IMR-90 (cell line): Measurements from ENCODE around the gene WNT9B. TPM values are rescaled to one million over a fixed set of nuclear protein-coding genes. Genes with fewer than 3 reads are reported as not detected.

ENCODE experiments used
- ATAC-seq: fragments of 200-7000 bp; cut with Tn5 transposase; 2 replicates; pipeline ENCODE4 v1.9.1; 2020; ENCODE audit warnings: low read depth, mild to moderate bottlenecking, moderate library complexity
- BruUV-seq: library from RNA; stranded (reverse); fragments of 400-500 nt; replicated peaks from 2 replicates; lab custom pipeline; 2021; lab: Mats Ljungman, UMichigan
- CTCF ChIA-PET: fragments of 300-600 bp; formaldehyde crosslinking; extraction: SDS; loops from one replicate; lab custom pipeline; 2021; ENCODE audit warnings: antibody characterized with exemption; lab: Yijun Ruan, JAX
- POLR2A ChIA-PET: fragments of 300-600 bp; sonication (Branson Sonifier 250); formaldehyde crosslinking; loops from one replicate; lab custom pipeline; 2022; ENCODE audit warnings: antibody characterized with exemption; ENCODE audit not compliant: unreplicated experiment; lab: Charles Lee
- DNase-seq: peaks from one replicate; pipeline ENCODE4 v3.0.0; 2013
- H2AFZ ChIP-seq: replicated peaks from 2 replicates; pipeline ENCODE3; 2013; ENCODE audit warnings: low read length, mild to moderate bottlenecking; ENCODE audit not compliant: poor library complexity
- H2AK5ac ChIP-seq: 2 replicates; pipeline ENCODE4 v1.6.1; 2013; ENCODE audit warnings: low read depth, low read length, inconsistent platforms
- H2AK9ac ChIP-seq: replicated peaks from 2 replicates; pipeline ENCODE3; 2013; ENCODE audit warnings: mild to moderate bottlenecking, low read depth, low read length, moderate library complexity; ENCODE audit not compliant: poor library complexity
- H2BK120ac ChIP-seq: 2 replicates; pipeline ENCODE4 v1.6.1; 2013; ENCODE audit warnings: low read depth, low read length, inconsistent platforms
- H2BK15ac ChIP-seq: 3 replicates; pipeline ENCODE4 v1.6.1; 2013; ENCODE audit warnings: low read depth, low read length, inconsistent platforms
- H2BK20ac ChIP-seq: 2 replicates; pipeline ENCODE4 v1.6.1; 2013; ENCODE audit warnings: low read depth, mild to moderate bottlenecking, inconsistent platforms, low read length, moderate library complexity
- H2BK5ac ChIP-seq: 2 replicates; pipeline ENCODE4 v1.6.1; 2013; ENCODE audit warnings: mild to moderate bottlenecking, low read depth, low read length, inconsistent platforms; ENCODE audit not compliant: poor library complexity, severe bottlenecking
- H3K14ac ChIP-seq: replicated peaks from 2 replicates; pipeline ENCODE4 v1.6.1; 2013; ENCODE audit warnings: low read depth, low read length, inconsistent platforms
- H3K18ac ChIP-seq: 2 replicates; pipeline ENCODE4 v1.6.1; 2013; ENCODE audit warnings: low read depth, low read length, control low read depth
- H3K23ac ChIP-seq: 2 replicates; pipeline ENCODE4 v1.6.1; 2013; ENCODE audit warnings: low read depth, low read length, inconsistent platforms
- H3K27ac ChIP-seq: 2 replicates; pipeline ENCODE4 v1.5.1; 2013; ENCODE audit warnings: mild to moderate bottlenecking, control low read depth, low read length; ENCODE audit not compliant: insufficient read depth
- H3K27me3 ChIP-seq: 2 replicates; pipeline ENCODE4 v1.6.1; 2013; ENCODE audit warnings: low read length; ENCODE audit not compliant: control insufficient read depth, insufficient read depth
- H3K36me3 ChIP-seq: 2 replicates; pipeline ENCODE4 v1.6.1; 2013; ENCODE audit warnings: low read length, mixed read lengths; ENCODE audit not compliant: control insufficient read depth, insufficient read depth
- H3K4ac ChIP-seq: 2 replicates; pipeline ENCODE4 v1.6.1; 2013; ENCODE audit warnings: low read depth, low read length, inconsistent platforms
- H3K4me1 ChIP-seq: 2 replicates; pipeline ENCODE4 v1.6.1; 2013; ENCODE audit warnings: low read length, mixed read lengths; ENCODE audit not compliant: control insufficient read depth, insufficient read depth
- H3K4me2 ChIP-seq: 2 replicates; pipeline ENCODE4 v1.6.1; 2013; ENCODE audit warnings: low read depth, mild to moderate bottlenecking, control low read depth, low read length, moderate library complexity
- H3K4me3 ChIP-seq: 2 replicates; pipeline ENCODE4 v1.5.1; 2013; ENCODE audit warnings: low read depth, mild to moderate bottlenecking, control low read depth, low read length, moderate library complexity; ENCODE audit not compliant: insufficient read depth
- H3K56ac ChIP-seq: 2 replicates; pipeline ENCODE4 v1.6.1; 2013; ENCODE audit warnings: low read length, inconsistent platforms; ENCODE audit not compliant: insufficient read depth; ENCODE audit errors: extremely low read depth
- H3K79me1 ChIP-seq, 2 experiments: 2 replicates each; pipeline ENCODE4 v1.6.1; 2013; ENCODE audit warnings: low read length in 2 of 2, inconsistent platforms in 1 of 2, low read depth in 1 of 2
- H3K9ac ChIP-seq: 2 replicates; pipeline ENCODE4 v1.6.1; 2013; ENCODE audit warnings: low read depth, low read length, control low read depth
- H3K9me1 ChIP-seq: 2 replicates; pipeline ENCODE4 v1.6.1; 2013; ENCODE audit warnings: low read length, inconsistent platforms; ENCODE audit not compliant: insufficient read depth
- H3K9me3 ChIP-seq: 2 replicates; pipeline ENCODE4 v1.6.1; 2013; ENCODE audit warnings: low read length; ENCODE audit not compliant: control insufficient read depth, insufficient read depth
- H4K20me1 ChIP-seq: 2 replicates; pipeline ENCODE4 v1.6.1; 2013; ENCODE audit warnings: low read length, inconsistent platforms; ENCODE audit not compliant: insufficient read depth
- H4K5ac ChIP-seq: 2 replicates; pipeline ENCODE4 v1.6.1; 2013; ENCODE audit warnings: mild to moderate bottlenecking, low read depth, low read length, control low read depth
- H4K8ac ChIP-seq, 2 experiments: 2 replicates each; pipeline ENCODE4 v1.6.1; 2013; ENCODE audit warnings: low read depth in 2 of 2, low read length in 2 of 2, control low read depth in 1 of 2, inconsistent platforms in 1 of 2
- H4K91ac ChIP-seq: 2 replicates; pipeline ENCODE4 v1.6.1; 2013; ENCODE audit warnings: low read depth, low read length, inconsistent platforms; ENCODE audit not compliant: insufficient read depth
- BHLHE40 ChIP-seq: fragments of 150-350 bp; IDR thresholded peaks from 2 replicates; pipeline ENCODE4 v1.6.1; 2016; ENCODE audit warnings: mild to moderate bottlenecking, low read depth, low read length
- CEBPB ChIP-seq: IDR thresholded peaks from 2 replicates; pipeline ENCODE4 v1.6.1; 2012; ENCODE audit warnings: low read depth, low read length, improper control_type of control experiment
- CHD1 ChIP-seq: IDR thresholded peaks from 2 replicates; pipeline ENCODE4 v1.6.1; 2012; ENCODE audit warnings: low read depth, low read length, improper control_type of control experiment
- MAZ ChIP-seq: IDR thresholded peaks from 2 replicates; pipeline ENCODE4 v1.6.1; 2012; ENCODE audit warnings: low read depth, mild to moderate bottlenecking, low read length, improper control_type of control experiment, moderate library complexity, borderline replicate concordance
- MXI1 ChIP-seq: IDR thresholded peaks from 2 replicates; pipeline ENCODE4 v1.6.1; 2012; ENCODE audit warnings: low read depth, mild to moderate bottlenecking, low read length, moderate library complexity, borderline replicate concordance
- NFE2L2 ChIP-seq: fragments of 150-350 bp; IDR thresholded peaks from 2 replicates; pipeline ENCODE4 v1.6.1; 2016; ENCODE audit warnings: low read depth, mild to moderate bottlenecking, low read length
- POLR2A ChIP-seq: IDR thresholded peaks from 2 replicates; pipeline ENCODE4 v1.6.1; 2012; ENCODE audit warnings: mild to moderate bottlenecking, low read depth, low read length
- RAD21 ChIP-seq: IDR thresholded peaks from 2 replicates; pipeline ENCODE4 v1.6.1; 2012; ENCODE audit warnings: low read length, improper control_type of control experiment
- RCOR1 ChIP-seq: IDR thresholded peaks from 2 replicates; pipeline ENCODE4 v1.6.1; 2012; ENCODE audit warnings: mild to moderate bottlenecking, low read length, improper control_type of control experiment; ENCODE audit not compliant: insufficient replicate concordance
- SMC3 ChIP-seq: fragments of 150-350 bp; IDR thresholded peaks from 2 replicates; pipeline ENCODE4 v1.6.1; 2016; ENCODE audit warnings: low read depth, mild to moderate bottlenecking, antibody characterized with exemption, low read length, moderate library complexity
- WGBS, 2 experiments: methylation state at CpG; one replicate each; pipeline versions ENCODE4 v1.1.5 to v1.1.7; 2013; ENCODE audit warnings: missing lambda C conversion rate in 2 of 2; ENCODE audit not compliant: insufficient read length in 1 of 2; ENCODE audit errors: extremely low coverage in 2 of 2; 5-methylcytosine and 5-hydroxymethylcytosine counted together
- dilution Hi-C: fragments of 300-500 bp; cut with HindIII; formaldehyde crosslinking; loops from one replicate; pipeline ENCODE4 v1.14.3; 2018; ENCODE audit warnings: low sequenced_read_pairs; ENCODE audit not compliant: unreplicated experiment
- in situ Hi-C: fragments of 300-500 bp; cut with MboI; formaldehyde crosslinking; loops from 3 replicates; pipeline ENCODE4 v1.14.3; 2019; ENCODE audit warnings: low sequenced_read_pairs, inconsistent platforms, mixed read lengths
- intact Hi-C: fragments of 100-400 bp; cut with micrococcal nuclease; formaldehyde crosslinking; loops from 2 replicates; pipeline ENCODE4 v1.10.0; 2022
- polyA plus RNA-seq, 3 experiments: library from polyadenylated mRNA; depleted of rRNA; stranded (reverse); fragments of >200 nt; gene quantifications; 2 replicates each; pipeline ENCODE4 v1.2.3, GENCODE V29; 2012; ENCODE audit warnings: low replicate concordance in 1 of 3
- total RNA-seq: library from RNA; depleted of rRNA; stranded (reverse); fragments of >200 nt; gene quantifications from 2 replicates; pipeline ENCODE4 v1.2.3, GENCODE V29; 2012
- TF ChIP-seq, protein P1 (sequence below): conservative IDR thresholded peaks from 2 replicates; pipeline ENCODE4 v1.5.1; 2012; ENCODE audit warnings: mild to moderate bottlenecking, low read depth, low read length, improper control_type of control experiment
- TF ChIP-seq, protein P2 (sequence below): fragments of 150-350 bp; IDR thresholded peaks from 2 replicates; pipeline ENCODE4 v1.6.1; 2017; ENCODE audit warnings: mild to moderate bottlenecking, antibody characterized with exemption, low read length, low read depth

The WNT9B gene
- total and polyA plus RNA-seq, 2 of the 4 experiments (the other 2 are of a cell fraction), result not detected

DNA sequence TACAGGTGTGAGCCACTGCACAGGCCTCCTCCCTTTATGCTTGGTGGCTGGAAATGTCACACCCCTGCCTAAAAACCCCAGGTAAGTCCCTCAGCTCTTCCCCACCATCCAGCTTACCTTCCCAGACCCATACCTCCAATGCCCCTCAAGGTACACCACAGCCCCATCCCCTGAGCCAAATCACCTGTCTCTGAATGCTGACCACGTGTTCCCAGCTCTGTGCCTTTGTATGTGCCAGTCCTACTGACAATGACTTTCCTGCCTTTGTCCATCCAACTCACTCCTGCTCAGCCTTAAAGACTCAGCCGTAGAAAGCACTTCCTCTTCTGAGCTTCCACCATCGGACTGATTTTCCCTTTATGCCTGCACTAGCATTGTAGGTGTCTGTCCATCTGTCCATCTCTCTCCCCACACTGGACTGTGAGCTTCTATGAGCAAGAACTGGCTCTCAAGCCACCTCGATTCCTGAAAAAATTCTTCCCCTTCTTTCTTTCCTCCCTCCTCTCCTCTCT lies 40.9 kb downstream of the WNT9B start:
- Histone ChIP-seq H3K18ac (no peak overlapping the region), H4K91ac (no peak overlapping the region), H3K4me1 (no peaks in the 10 kb centered on the region), H2BK20ac (no peak overlapping the region), H2AFZ (no peak overlapping the region), H3K9me1 (no peaks in the 10 kb centered on the region), H3K27me3 (peaks cover 87% of the 10 kb centered on the region), H3K36me3 (no peaks in the 10 kb centered on the region), H4K8ac (no peak overlapping the region), H3K79me1 (no peaks in the 10 kb centered on the region), H3K4me2 (no peak overlapping the region), H3K27ac (no peak overlapping the region), H3K23ac (no peak overlapping the region), H3K56ac (no peak overlapping the region), H3K9ac (no peak overlapping the region), H3K9me3 (no peaks in the 10 kb centered on the region), H3K4me3 (no peak overlapping the region), H2AK5ac (no peak overlapping the region), H3K14ac (no peak overlapping the region), H2BK15ac (no peak overlapping the region), H2BK5ac (no peak overlapping the region), H4K5ac (no peak overlapping the region), H3K4ac (no peak overlapping the region), H2AK9ac (no peak overlapping the region), H2BK120ac (no peak overlapping the region), H4K20me1 (no peaks in the 10 kb centered on the region)
- TF ChIP-seq MXI1 (no peak), RAD21 (no peak), BHLHE40 (no peak), NFE2L2 (no peak), CHD1 (no peak), SMC3 (no peak), CEBPB (no peak), RCOR1 (no peak), MAZ (no peak), POLR2A (no peak)
- TF ChIP-seq, protein P1, sequence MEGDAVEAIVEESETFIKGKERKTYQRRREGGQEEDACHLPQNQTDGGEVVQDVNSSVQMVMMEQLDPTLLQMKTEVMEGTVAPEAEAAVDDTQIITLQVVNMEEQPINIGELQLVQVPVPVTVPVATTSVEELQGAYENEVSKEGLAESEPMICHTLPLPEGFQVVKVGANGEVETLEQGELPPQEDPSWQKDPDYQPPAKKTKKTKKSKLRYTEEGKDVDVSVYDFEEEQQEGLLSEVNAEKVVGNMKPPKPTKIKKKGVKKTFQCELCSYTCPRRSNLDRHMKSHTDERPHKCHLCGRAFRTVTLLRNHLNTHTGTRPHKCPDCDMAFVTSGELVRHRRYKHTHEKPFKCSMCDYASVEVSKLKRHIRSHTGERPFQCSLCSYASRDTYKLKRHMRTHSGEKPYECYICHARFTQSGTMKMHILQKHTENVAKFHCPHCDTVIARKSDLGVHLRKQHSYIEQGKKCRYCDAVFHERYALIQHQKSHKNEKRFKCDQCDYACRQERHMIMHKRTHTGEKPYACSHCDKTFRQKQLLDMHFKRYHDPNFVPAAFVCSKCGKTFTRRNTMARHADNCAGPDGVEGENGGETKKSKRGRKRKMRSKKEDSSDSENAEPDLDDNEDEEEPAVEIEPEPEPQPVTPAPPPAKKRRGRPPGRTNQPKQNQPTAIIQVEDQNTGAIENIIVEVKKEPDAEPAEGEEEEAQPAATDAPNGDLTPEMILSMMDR, result no peak
- TF ChIP-seq, protein P2, sequence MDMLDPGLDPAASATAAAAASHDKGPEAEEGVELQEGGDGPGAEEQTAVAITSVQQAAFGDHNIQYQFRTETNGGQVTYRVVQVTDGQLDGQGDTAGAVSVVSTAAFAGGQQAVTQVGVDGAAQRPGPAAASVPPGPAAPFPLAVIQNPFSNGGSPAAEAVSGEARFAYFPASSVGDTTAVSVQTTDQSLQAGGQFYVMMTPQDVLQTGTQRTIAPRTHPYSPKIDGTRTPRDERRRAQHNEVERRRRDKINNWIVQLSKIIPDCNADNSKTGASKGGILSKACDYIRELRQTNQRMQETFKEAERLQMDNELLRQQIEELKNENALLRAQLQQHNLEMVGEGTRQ, result no peak
- BruUV-seq, result no TSS peak
- intact Hi-C loops (no loop called here), in situ Hi-C loops (no loop called here), dilution Hi-C loops (no loop called here)
- ChIA-PET POLR2A (no interaction called here), CTCF (no interaction called here)
- 45% methylated on average over 3 of the region's 4 CpGs; no CpG with 5 or more reads in 1 of the 2 experiments for WGBS, 2 experiments
- no peak for ATAC-seq
- DNase-seq, result no peak
